ENCODE measurements around the gene CCDC9B. TPM values are rescaled to one million over a fixed set of nuclear protein-coding genes. Genes with fewer than 3 reads are reported as not detected.

Gene CCDC9B
- polyA plus RNA-seq, 2 donors, result 21.1 to 58.1 TPM

DNA sequence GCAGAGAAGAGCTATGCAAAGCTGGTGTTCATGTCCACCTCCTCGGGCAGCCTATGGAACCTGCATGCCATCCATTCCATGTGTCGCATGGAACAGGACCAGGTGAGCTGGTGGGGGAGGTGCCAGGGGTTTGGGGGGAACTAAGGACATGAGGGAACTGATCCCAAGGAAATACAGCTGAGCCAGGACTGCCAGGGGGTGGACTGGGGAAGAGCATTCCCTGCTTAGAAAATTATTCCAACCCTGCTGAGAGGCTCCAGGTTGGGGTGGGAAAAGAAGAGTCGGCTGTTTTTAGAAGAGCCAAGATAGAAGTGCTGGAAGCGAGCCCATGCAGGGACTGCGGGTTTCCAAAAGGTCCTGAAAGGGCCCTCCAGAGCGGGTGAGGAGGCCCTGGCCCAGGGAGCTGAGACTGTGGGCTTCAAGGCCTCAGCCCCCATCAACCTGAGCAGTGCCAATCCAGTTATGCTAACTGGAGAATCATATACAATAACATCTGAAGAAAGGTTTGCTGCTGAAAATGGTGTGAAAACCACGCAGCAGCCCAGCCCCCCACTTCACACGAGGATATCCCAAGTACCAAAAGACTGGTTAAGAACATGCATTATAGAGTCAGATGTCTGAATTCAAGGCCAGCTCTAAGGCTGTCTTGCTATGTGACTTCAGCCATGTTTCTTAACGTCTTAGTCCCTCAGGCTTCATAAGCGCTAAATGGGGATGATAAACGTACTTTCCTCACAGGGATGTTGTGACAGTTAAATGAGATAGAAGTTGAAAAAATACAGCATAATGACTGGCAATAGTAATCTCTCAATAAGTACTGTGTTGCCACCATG lies 25.1 kb upstream of the CCDC9B start:
- Histone ChIP-seq H3K27ac (ENCODE audit: low read depth in 2 of 2, low read length in 1 of 2) (no peak overlapping the region), H3K4me1 (ENCODE audit: control insufficient read depth in 2 of 2, insufficient read depth in 2 of 2, low read length in 1 of 2) (peaks cover 7 to 14% of the 10 kb centered on the region in 2 donors), H3K4me3 (ENCODE audit: low read depth in 1 of 2, low read length in 2 of 2) (no peak overlapping the region), H3K36me3 (ENCODE audit: control insufficient read depth in 2 of 2, insufficient read depth in 2 of 2, low read length in 1 of 2) (no peaks in the 10 kb centered on the region), H3K9me3 (ENCODE audit: control insufficient read depth in 2 of 2, insufficient read depth in 1 of 2, low read depth in 1 of 2, low read length in 1 of 2) (no peaks in the 10 kb centered on the region), H3K27me3 (ENCODE audit: control insufficient read depth in 1 of 2, insufficient read depth in 2 of 2, low read length in 2 of 2) (no peaks in the 10 kb centered on the region)
- 89 to 91% methylated on average over 11 of the region's 11 CpGs for WGBS, 2 donors

DNA sequence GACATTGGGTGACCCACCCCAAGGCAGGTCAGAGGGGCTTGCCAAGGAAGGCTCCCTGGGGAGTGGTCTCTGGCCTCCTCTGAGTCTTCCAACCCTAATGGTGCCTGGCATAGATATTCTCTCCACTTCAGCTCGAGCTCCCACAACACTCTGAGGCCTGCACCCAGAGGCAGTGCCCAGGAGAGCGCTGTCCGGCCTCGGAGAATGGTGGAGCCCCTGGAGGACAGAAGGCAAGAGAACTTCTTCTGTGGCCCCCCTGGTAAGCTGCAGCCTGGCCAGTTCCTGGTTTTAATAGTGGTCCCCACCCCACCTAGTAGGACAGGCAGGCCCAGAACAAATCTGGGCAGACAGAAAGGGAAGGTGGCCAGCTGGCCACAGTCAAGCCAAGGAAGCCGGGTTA lies 24.3 kb upstream of the CCDC9B start:
- Histone ChIP-seq H3K36me3 (ENCODE audit: control insufficient read depth in 2 of 2, insufficient read depth in 2 of 2, low read length in 1 of 2) (no peaks in the 10 kb centered on the region), H3K27ac (ENCODE audit: low read depth in 2 of 2, low read length in 1 of 2) (no peak overlapping the region), H3K27me3 (ENCODE audit: control insufficient read depth in 1 of 2, insufficient read depth in 2 of 2, low read length in 2 of 2) (no peaks in the 10 kb centered on the region), H3K4me1 (ENCODE audit: control insufficient read depth in 2 of 2, insufficient read depth in 2 of 2, low read length in 1 of 2) (peaks cover 7 to 14% of the 10 kb centered on the region in 2 donors), H3K4me3 (ENCODE audit: low read depth in 1 of 2, low read length in 2 of 2) (no peak overlapping the region), H3K9me3 (ENCODE audit: control insufficient read depth in 2 of 2, insufficient read depth in 1 of 2, low read depth in 1 of 2, low read length in 1 of 2) (no peaks in the 10 kb centered on the region)
- WGBS, 2 donors, result 89 to 93% methylated on average over 5 of the region's 5 CpGs

DNA sequence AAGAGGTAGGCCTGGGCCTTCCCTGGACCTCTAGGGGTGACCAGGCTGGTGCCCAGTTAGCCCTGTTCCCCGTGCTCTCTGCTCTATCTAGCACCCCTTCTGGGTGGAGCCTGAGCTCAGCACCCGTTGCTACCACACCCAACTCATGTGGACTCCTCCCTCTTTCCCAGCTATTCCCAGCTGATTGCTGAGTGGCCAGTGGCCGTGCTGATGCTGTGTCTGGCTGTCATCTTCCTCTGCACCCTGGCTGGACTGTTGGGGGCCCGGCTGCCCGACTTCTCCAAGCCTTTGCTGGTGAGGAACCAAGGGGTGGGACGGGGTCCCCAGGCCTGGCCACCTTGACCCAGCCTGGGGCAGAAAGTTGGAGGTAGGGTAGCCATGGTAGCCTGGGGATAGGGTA lies 23.5 kb upstream of the CCDC9B start:
- 69 to 75% methylated on average over 6 of the region's 6 CpGs for WGBS, 2 donors
- Histone ChIP-seq H3K27ac (ENCODE audit: low read depth in 2 of 2, low read length in 1 of 2) (no peak overlapping the region), H3K4me1 (ENCODE audit: control insufficient read depth in 2 of 2, insufficient read depth in 2 of 2, low read length in 1 of 2) (peaks cover 7 to 14% of the 10 kb centered on the region in 2 donors), H3K36me3 (ENCODE audit: control insufficient read depth in 2 of 2, insufficient read depth in 2 of 2, low read length in 1 of 2) (no peaks in the 10 kb centered on the region), H3K4me3 (ENCODE audit: low read depth in 1 of 2, low read length in 2 of 2) (no peak overlapping the region), H3K9me3 (ENCODE audit: control insufficient read depth in 2 of 2, insufficient read depth in 1 of 2, low read depth in 1 of 2, low read length in 1 of 2) (no peaks in the 10 kb centered on the region), H3K27me3 (ENCODE audit: control insufficient read depth in 1 of 2, insufficient read depth in 2 of 2, low read length in 2 of 2) (no peaks in the 10 kb centered on the region)

DNA sequence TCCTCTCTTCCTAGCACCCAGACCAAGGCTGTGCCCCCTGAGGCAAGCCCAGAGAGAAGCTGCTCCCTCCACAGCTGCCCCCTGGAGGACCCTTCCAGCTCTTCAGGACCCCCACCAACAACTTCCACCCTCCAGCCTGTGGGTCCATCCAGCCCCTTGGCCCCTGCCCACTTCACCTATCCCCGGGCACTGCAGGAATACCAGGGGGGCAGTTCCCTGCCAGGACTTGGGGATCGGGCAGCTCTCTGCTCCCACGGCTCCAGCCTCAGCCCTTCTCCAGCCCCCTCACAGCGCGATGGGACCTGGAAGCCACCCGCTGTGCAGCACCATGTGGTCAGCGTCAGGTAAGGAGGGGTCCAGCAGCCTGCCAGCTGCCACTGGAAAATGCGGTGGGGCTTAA lies 22.9 kb upstream of the CCDC9B start:
- no peak overlapping the region for H3K27ac ChIP-seq (ENCODE audit: low read depth in 2 of 2, low read length in 1 of 2)
- 85% methylated on average over 7 to 8 of the region's 8 CpGs for WGBS, 2 donors
- no peaks in the 10 kb centered on the region for H3K27me3 ChIP-seq (ENCODE audit: control insufficient read depth in 1 of 2, insufficient read depth in 2 of 2, low read length in 2 of 2)
- no peaks in the 10 kb centered on the region for H3K9me3 ChIP-seq (ENCODE audit: control insufficient read depth in 2 of 2, insufficient read depth in 1 of 2, low read depth in 1 of 2, low read length in 1 of 2)
- no peak overlapping the region for H3K4me3 ChIP-seq (ENCODE audit: low read depth in 1 of 2, low read length in 2 of 2)
- H3K4me1 ChIP-seq (ENCODE audit: control insufficient read depth in 2 of 2, insufficient read depth in 2 of 2, low read length in 1 of 2), result peaks cover 7 to 16% of the 10 kb centered on the region in 2 donors
- H3K36me3 ChIP-seq (ENCODE audit: control insufficient read depth in 2 of 2, insufficient read depth in 2 of 2, low read length in 1 of 2), result no peaks in the 10 kb centered on the region

GRCh38 chr15:40361640-40362039 lies 20.9 kb upstream of the CCDC9B start:
- Histone ChIP-seq H3K9me3 (ENCODE audit: control insufficient read depth in 2 of 2, insufficient read depth in 1 of 2, low read depth in 1 of 2, low read length in 1 of 2) (no peaks in the 10 kb centered on the region), H3K4me3 (ENCODE audit: low read depth in 1 of 2, low read length in 2 of 2) (no peak overlapping the region), H3K27me3 (ENCODE audit: control insufficient read depth in 1 of 2, insufficient read depth in 2 of 2, low read length in 2 of 2) (no peaks in the 10 kb centered on the region), H3K4me1 (ENCODE audit: control insufficient read depth in 2 of 2, insufficient read depth in 2 of 2, low read length in 1 of 2) (peaks cover 4 to 10% of the 10 kb centered on the region in 2 donors), H3K36me3 (ENCODE audit: control insufficient read depth in 2 of 2, insufficient read depth in 2 of 2, low read length in 1 of 2) (no peaks in the 10 kb centered on the region), H3K27ac (ENCODE audit: low read depth in 2 of 2, low read length in 1 of 2) (no peak overlapping the region)
- 82 to 88% methylated on average over 2 of the region's 2 CpGs for WGBS, 2 donors

- Histone ChIP-seq H3K4me3 (ENCODE audit: low read depth in 1 of 2, low read length in 2 of 2) (no peak overlapping the region), H3K9me3 (ENCODE audit: control insufficient read depth in 2 of 2, insufficient read depth in 1 of 2, low read depth in 1 of 2, low read length in 1 of 2) (no peaks in the 10 kb centered on the region), H3K36me3 (ENCODE audit: control insufficient read depth in 2 of 2, insufficient read depth in 2 of 2, low read length in 1 of 2) (no peaks in the 10 kb centered on the region), H3K27ac (ENCODE audit: low read depth in 2 of 2, low read length in 1 of 2) (no peak overlapping the region), H3K4me1 (ENCODE audit: control insufficient read depth in 2 of 2, insufficient read depth in 2 of 2, low read length in 1 of 2) (peaks cover 4 to 10% of the 10 kb centered on the region in 2 donors), H3K27me3 (ENCODE audit: control insufficient read depth in 1 of 2, insufficient read depth in 2 of 2, low read length in 2 of 2) (no peaks in the 10 kb centered on the region)
- 82 to 88% methylated on average over 4 of the region's 4 CpGs for WGBS, 2 donors
Measured at GRCh38 chr15:40360015-40360414, 19.3 kb upstream of the CCDC9B start.

GRCh38 chr15:40358471-40359353 lies 18.0 kb upstream of the CCDC9B start:
- Histone ChIP-seq H3K9me3 (ENCODE audit: control insufficient read depth in 2 of 2, insufficient read depth in 1 of 2, low read depth in 1 of 2, low read length in 1 of 2) (no peaks in the 10 kb centered on the region), H3K27ac (ENCODE audit: low read depth in 2 of 2, low read length in 1 of 2) (no peak overlapping the region), H3K4me1 (ENCODE audit: control insufficient read depth in 2 of 2, insufficient read depth in 2 of 2, low read length in 1 of 2) (peaks cover 4 to 10% of the 10 kb centered on the region in 2 donors), H3K36me3 (ENCODE audit: control insufficient read depth in 2 of 2, insufficient read depth in 2 of 2, low read length in 1 of 2) (no peaks in the 10 kb centered on the region), H3K27me3 (ENCODE audit: control insufficient read depth in 1 of 2, insufficient read depth in 2 of 2, low read length in 2 of 2) (no peaks in the 10 kb centered on the region), H3K4me3 (ENCODE audit: low read depth in 1 of 2, low read length in 2 of 2) (peak overlapping the region; percentile 36 to 48)
- 11% methylated on average over 31 of the region's 31 CpGs for WGBS, 2 donors

- peak within 1 kb of the TSS; percentile 43 to 48 for H3K4me3 ChIP-seq (ENCODE audit: low read depth in 1 of 2, low read length in 2 of 2)
- 4% methylated on average over 57 to 82 of the region's 82 CpGs for WGBS, 2 donors
- no peaks in the 10 kb centered on the region for H3K36me3 ChIP-seq (ENCODE audit: control insufficient read depth in 2 of 2, insufficient read depth in 2 of 2, low read length in 1 of 2)
- peaks cover 6 to 10% of the 10 kb centered on the region in 2 donors for H3K4me1 ChIP-seq (ENCODE audit: control insufficient read depth in 2 of 2, insufficient read depth in 2 of 2, low read length in 1 of 2)
- H3K27me3 ChIP-seq (ENCODE audit: control insufficient read depth in 1 of 2, insufficient read depth in 2 of 2, low read length in 2 of 2), result no peaks in the 10 kb centered on the region
- H3K27ac ChIP-seq (ENCODE audit: low read depth in 2 of 2, low read length in 1 of 2), result peak within 1 kb of the TSS in 1 of 2 donors; percentile 14
- no peaks in the 10 kb centered on the region for H3K9me3 ChIP-seq (ENCODE audit: control insufficient read depth in 2 of 2, insufficient read depth in 1 of 2, low read depth in 1 of 2, low read length in 1 of 2)
Measured at GRCh38 chr15:40357723-40358470, 17.2 kb upstream of the CCDC9B start, which contains the start of gene DISP2. Gene DISP2 (plus strand): TSS chr15:40358219. CDS start chr15:40358322, 103 bp downstream.

- no peaks in the 10 kb centered on the region for H3K36me3 ChIP-seq (ENCODE audit: control insufficient read depth in 2 of 2, insufficient read depth in 2 of 2, low read length in 1 of 2)
- H3K4me3 ChIP-seq (ENCODE audit: low read depth in 1 of 2, low read length in 2 of 2), result no peak overlapping the region
- no peaks in the 10 kb centered on the region for H3K27me3 ChIP-seq (ENCODE audit: control insufficient read depth in 1 of 2, insufficient read depth in 2 of 2, low read length in 2 of 2)
- WGBS, 2 donors, result 59 to 69% methylated on average over 1 of the region's 1 CpG
- H3K27ac ChIP-seq (ENCODE audit: low read depth in 2 of 2, low read length in 1 of 2), result no peak overlapping the region
- H3K4me1 ChIP-seq (ENCODE audit: control insufficient read depth in 2 of 2, insufficient read depth in 2 of 2, low read length in 1 of 2), result peaks cover 6 to 10% of the 10 kb centered on the region in 2 donors
- no peaks in the 10 kb centered on the region for H3K9me3 ChIP-seq (ENCODE audit: control insufficient read depth in 2 of 2, insufficient read depth in 1 of 2, low read depth in 1 of 2, low read length in 1 of 2)
Measured at GRCh38 chr15:40357246-40357645, 16.5 kb upstream of the CCDC9B start.
